ENCODE data around the gene TMEM252. TPM values are rescaled to one million over a fixed set of nuclear protein-coding genes. Genes with fewer than 3 reads are reported as not detected.

Gene TMEM252
- total and polyA plus RNA-seq, 5 donors from 2014 or later: not detected

DNA sequence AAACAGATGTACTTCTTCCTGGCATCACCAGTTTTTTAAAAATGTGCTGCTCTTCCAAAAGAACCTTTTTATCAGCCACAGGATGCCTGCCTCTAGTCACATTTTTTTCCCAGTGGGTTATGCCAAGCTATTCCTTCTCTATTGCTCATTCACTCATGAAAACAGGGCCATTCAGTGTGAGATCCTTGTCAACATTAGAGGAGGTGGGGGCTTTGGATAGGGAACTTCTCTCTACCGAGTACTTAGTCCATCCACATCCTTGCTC, 3.1 kb downstream of the TMEM252 start:
- Mint-ChIP-seq H3K4me3 (no peak overlapping the region), H3K36me3 (no peaks in the 10 kb centered on the region), H3K4me1 (no peaks in the 10 kb centered on the region), H3K9me3 (no peaks in the 10 kb centered on the region), H3K27me3 (peaks cover 27% of the 10 kb centered on the region), H3K27ac (no peak overlapping the region)
- H3K4me1 ChIP-seq (ENCODE audit: control insufficient read depth, insufficient read depth, low read length, poor library complexity, severe bottlenecking): no peaks in the 10 kb centered on the region
- H3K27me3 ChIP-seq (ENCODE audit: control insufficient read depth, insufficient read depth, low read length): no peaks in the 10 kb centered on the region
- ATAC-seq (ENCODE audit: low read depth in 2 of 2) (no peak), DNase-seq (no peak)
- H3K36me3 ChIP-seq (ENCODE audit: control insufficient read depth, insufficient read depth, low read length): no peaks in the 10 kb centered on the region
- no peak overlapping the region for H3K4me3 ChIP-seq (ENCODE audit: low read depth, low read length)
- H3K9me3 ChIP-seq (ENCODE audit: control insufficient read depth in 2 of 2, low read length in 2 of 2): no peaks in the 10 kb centered on the region
- H3K27ac ChIP-seq (ENCODE audit: insufficient read depth, low read length, poor library complexity, severe bottlenecking): no peak overlapping the region

DNA sequence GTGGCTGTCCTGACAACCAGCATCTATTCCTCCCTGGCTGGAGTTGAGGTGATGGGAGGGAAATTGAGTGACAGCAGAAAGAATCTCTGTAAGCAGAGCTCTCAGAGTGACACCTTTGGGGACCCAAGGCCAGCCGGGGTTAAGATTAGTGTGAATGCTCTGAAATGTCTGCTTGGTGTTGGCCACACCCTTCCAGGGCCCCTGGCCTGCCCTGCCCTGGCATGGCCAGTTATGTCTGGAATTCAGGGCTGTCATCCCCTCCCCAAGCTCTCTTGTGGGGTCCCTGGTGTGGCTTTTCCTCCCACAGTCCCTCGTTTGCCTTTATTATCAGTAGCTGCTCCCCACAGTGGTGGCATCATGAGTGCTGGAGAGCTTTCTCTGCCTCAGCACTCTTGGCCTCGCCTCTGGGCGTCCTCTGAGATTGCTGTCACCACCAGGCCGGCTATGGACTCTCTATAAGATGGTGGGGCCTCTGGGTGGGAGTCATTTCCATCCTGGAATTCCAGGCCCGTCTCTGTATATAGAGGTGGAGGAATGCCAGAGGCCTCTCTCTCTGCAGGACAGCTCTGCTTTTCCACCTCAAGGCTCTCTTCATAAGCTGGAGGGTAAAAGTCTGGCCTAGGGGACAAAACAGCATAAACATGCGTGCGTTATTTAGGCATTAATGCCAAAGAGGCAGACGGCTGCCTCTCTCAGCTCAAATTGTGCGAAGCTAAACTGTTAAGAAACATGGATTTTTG, 3.6 kb downstream of the TMEM252 start:
- Histone ChIP-seq H3K4me3 (ENCODE audit: low read depth, low read length) (no peak overlapping the region), H3K4me1 (ENCODE audit: control insufficient read depth, insufficient read depth, low read length, poor library complexity, severe bottlenecking) (no peaks in the 10 kb centered on the region), H3K27ac (ENCODE audit: insufficient read depth, low read length, poor library complexity, severe bottlenecking) (no peak overlapping the region), H3K9me3 (ENCODE audit: control insufficient read depth in 2 of 2, low read length in 2 of 2) (no peaks in the 10 kb centered on the region), H3K27me3 (ENCODE audit: control insufficient read depth, insufficient read depth, low read length) (no peaks in the 10 kb centered on the region), H3K36me3 (ENCODE audit: control insufficient read depth, insufficient read depth, low read length) (no peaks in the 10 kb centered on the region)
- no peaks in the 10 kb centered on the region for H3K4me1 Mint-ChIP-seq
- H3K27me3 Mint-ChIP-seq: peaks cover 27% of the 10 kb centered on the region
- H3K9me3 Mint-ChIP-seq: no peaks in the 10 kb centered on the region
- ATAC-seq (ENCODE audit: low read depth in 2 of 2): no peak
- no peak for DNase-seq
- H3K27ac Mint-ChIP-seq: no peak overlapping the region
- no peak overlapping the region for H3K4me3 Mint-ChIP-seq
- H3K36me3 Mint-ChIP-seq: no peaks in the 10 kb centered on the region

DNA sequence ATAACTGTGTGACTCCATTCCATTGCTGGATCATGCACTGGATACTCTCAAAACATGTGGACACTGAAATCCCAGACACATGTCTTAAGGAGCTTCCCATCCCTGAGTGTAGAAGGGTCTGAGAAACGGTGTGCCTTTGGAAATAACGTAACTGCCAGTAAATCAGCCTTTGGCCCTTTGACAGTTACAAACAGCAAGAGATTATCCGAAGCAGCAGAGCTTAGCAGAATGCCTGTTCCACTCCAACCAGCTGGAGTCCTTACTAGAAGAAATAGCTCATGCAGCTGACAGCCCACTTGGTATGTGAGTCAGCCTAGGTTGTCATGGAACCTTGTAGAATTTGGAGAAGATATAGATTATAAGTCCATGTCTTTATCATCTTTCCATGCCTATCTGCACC, 7.0 kb downstream of the TMEM252 start:
- Histone ChIP-seq H3K4me1 (ENCODE audit: control insufficient read depth, insufficient read depth, low read length, poor library complexity, severe bottlenecking) (no peaks in the 10 kb centered on the region), H3K4me3 (ENCODE audit: low read depth, low read length) (no peak overlapping the region), H3K9me3 (ENCODE audit: control insufficient read depth in 2 of 2, low read length in 2 of 2) (no peaks in the 10 kb centered on the region), H3K36me3 (ENCODE audit: control insufficient read depth, insufficient read depth, low read length) (no peaks in the 10 kb centered on the region), H3K27me3 (ENCODE audit: control insufficient read depth, insufficient read depth, low read length) (no peaks in the 10 kb centered on the region), H3K27ac (ENCODE audit: insufficient read depth, low read length, poor library complexity, severe bottlenecking) (no peak overlapping the region)
- DNase-seq: no peak
- Mint-ChIP-seq H3K9me3 (peaks cover 0 to 1% (median 0%) of the 10 kb centered on the region in 7 donors), H3K4me3 (no peak overlapping the region), H3K4me1 (no peaks in the 10 kb centered on the region), H3K27me3 (peaks cover 12% of the 10 kb centered on the region), H3K36me3 (no peaks in the 10 kb centered on the region), H3K27ac (no peak overlapping the region)
- no peak for ATAC-seq (ENCODE audit: low read depth in 2 of 2)

DNA sequence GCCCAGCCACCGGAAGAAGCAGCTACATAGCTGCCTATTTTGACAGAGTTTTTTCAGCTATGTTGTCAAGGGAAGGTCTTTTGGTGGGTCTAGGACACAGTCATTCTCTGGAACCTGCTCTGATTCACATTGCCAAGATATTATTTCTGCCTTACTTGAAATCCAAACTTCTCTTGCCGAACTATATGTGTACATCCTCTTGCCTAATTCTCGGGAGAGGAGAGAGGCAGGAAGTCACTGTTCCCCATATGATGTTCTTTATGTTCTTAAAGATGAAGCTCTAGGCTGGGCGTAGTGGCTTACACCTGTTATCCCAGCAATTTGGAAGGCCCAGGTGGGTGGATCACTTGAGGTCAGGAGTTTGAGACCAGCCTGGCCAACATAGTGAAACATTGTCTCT, 8.6 kb downstream of the TMEM252 start:
- Mint-ChIP-seq H3K4me1 (no peaks in the 10 kb centered on the region), H3K4me3 (no peak overlapping the region), H3K27me3 (peaks cover 6% of the 10 kb centered on the region), H3K36me3 (no peaks in the 10 kb centered on the region), H3K9me3 (peaks cover 0 to 1% (median 0%) of the 10 kb centered on the region in 7 donors), H3K27ac (no peak overlapping the region)
- ATAC-seq (ENCODE audit: low read depth in 2 of 2) (no peak), DNase-seq (no peak)
- no peaks in the 10 kb centered on the region for H3K4me1 ChIP-seq (ENCODE audit: control insufficient read depth, insufficient read depth, low read length, poor library complexity, severe bottlenecking)
- H3K4me3 ChIP-seq (ENCODE audit: low read depth, low read length): no peak overlapping the region
- H3K9me3 ChIP-seq (ENCODE audit: control insufficient read depth in 2 of 2, low read length in 2 of 2): no peaks in the 10 kb centered on the region
- H3K36me3 ChIP-seq (ENCODE audit: control insufficient read depth, insufficient read depth, low read length): no peaks in the 10 kb centered on the region
- H3K27ac ChIP-seq (ENCODE audit: insufficient read depth, low read length, poor library complexity, severe bottlenecking): no peak overlapping the region
- no peaks in the 10 kb centered on the region for H3K27me3 ChIP-seq (ENCODE audit: control insufficient read depth, insufficient read depth, low read length)

DNA sequence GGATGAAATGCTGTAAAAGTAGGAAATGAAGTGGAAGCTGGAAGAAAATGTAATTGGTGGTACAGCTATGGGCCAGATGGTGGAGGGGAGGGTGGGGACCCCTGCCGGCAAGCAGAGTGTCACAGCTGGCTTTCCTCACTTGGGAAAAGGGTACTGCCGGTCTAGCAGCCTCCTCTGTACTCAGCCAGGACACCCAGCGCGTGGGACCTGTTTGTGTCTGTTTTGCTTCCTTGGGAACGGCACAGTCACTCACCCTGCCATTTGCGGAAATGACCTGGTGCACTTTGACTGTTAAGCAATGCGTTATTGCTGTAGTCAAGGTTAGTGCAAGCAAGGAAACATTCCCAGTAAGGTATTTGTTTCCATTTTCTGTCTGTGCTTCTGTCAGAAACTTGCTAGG, 10.1 kb downstream of the TMEM252 start:
- H3K36me3 Mint-ChIP-seq: no peaks in the 10 kb centered on the region
- H3K4me1 Mint-ChIP-seq: no peaks in the 10 kb centered on the region
- ATAC-seq (ENCODE audit: low read depth in 2 of 2) (no peak), DNase-seq (no peak)
- Histone ChIP-seq H3K27me3 (ENCODE audit: control insufficient read depth, insufficient read depth, low read length) (no peaks in the 10 kb centered on the region), H3K36me3 (ENCODE audit: control insufficient read depth, insufficient read depth, low read length) (no peaks in the 10 kb centered on the region), H3K4me1 (ENCODE audit: control insufficient read depth, insufficient read depth, low read length, poor library complexity, severe bottlenecking) (no peaks in the 10 kb centered on the region), H3K4me3 (ENCODE audit: low read depth, low read length) (no peak overlapping the region), H3K27ac (ENCODE audit: insufficient read depth, low read length, poor library complexity, severe bottlenecking) (no peak overlapping the region), H3K9me3 (ENCODE audit: control insufficient read depth in 2 of 2, low read length in 2 of 2) (no peaks in the 10 kb centered on the region)
- H3K27me3 Mint-ChIP-seq: peaks cover 10% of the 10 kb centered on the region
- no peak overlapping the region for H3K4me3 Mint-ChIP-seq
- H3K27ac Mint-ChIP-seq: no peak overlapping the region
- H3K9me3 Mint-ChIP-seq: peaks cover 0 to 1% (median 0%) of the 10 kb centered on the region in 7 donors

DNA sequence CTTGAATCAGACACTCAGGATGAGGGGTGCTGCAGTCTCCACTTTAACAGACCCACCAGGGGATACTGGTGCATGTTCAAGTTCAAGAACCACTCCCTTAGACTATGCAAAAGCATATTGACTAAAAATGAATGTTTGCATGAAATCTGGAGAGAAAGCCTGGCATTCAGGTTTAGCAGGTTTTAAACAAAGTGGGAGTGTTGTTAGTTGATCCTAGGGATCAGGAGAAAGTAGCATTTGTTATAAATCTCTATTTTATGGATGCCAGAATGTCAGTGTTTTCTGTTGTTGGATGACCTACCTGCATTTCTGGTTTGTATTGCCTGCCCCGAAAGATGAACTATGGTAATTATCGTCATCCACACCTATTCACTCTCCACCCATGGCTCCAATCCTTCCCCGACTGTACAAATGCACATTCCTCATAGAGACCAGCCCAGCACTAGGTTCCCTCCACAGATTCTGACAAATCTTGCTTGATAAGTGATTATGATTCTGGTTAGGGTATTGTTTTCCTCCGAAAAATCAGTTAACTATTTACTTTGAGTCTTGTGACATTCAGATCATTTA, 17.2 kb downstream of the TMEM252 start:
- Mint-ChIP-seq H3K36me3 (no peaks in the 10 kb centered on the region), H3K9me3 (peaks cover 0 to 2% (median 0%) of the 10 kb centered on the region in 7 donors), H3K4me1 (no peaks in the 10 kb centered on the region), H3K4me3 (no peak overlapping the region), H3K27me3 (peaks cover 4% of the 10 kb centered on the region), H3K27ac (no peak overlapping the region)
- no peaks in the 10 kb centered on the region for H3K27me3 ChIP-seq (ENCODE audit: control insufficient read depth, insufficient read depth, low read length)
- H3K4me3 ChIP-seq (ENCODE audit: low read depth, low read length): no peak overlapping the region
- no peaks in the 10 kb centered on the region for H3K9me3 ChIP-seq (ENCODE audit: control insufficient read depth in 2 of 2, low read length in 2 of 2)
- no peak overlapping the region for H3K27ac ChIP-seq (ENCODE audit: insufficient read depth, low read length, poor library complexity, severe bottlenecking)
- ATAC-seq (ENCODE audit: low read depth in 2 of 2): no peak
- H3K36me3 ChIP-seq (ENCODE audit: control insufficient read depth, insufficient read depth, low read length): no peaks in the 10 kb centered on the region
- H3K4me1 ChIP-seq (ENCODE audit: control insufficient read depth, insufficient read depth, low read length, poor library complexity, severe bottlenecking): no peaks in the 10 kb centered on the region
- DNase-seq: no peak

DNA sequence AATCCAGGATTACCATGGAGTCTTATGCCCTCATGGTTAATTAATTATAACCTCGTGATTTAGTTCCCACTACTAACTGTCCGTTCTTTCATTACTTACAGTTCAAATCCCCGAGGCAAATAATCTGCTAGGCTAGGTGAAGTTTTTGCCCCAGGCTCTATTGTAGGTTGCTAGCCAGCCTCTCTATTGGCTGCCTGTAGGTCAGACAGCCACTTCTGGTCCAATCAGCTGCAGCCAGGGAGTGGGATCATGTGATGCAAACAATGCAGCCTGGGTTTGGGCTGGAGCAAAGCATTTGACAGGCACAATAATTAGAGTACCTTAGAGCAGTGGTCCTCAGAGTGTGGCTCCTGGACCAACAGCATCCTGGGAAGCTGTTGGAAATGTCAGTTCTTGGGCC, 17.7 kb downstream of the TMEM252 start:
- Histone ChIP-seq H3K36me3 (ENCODE audit: control insufficient read depth, insufficient read depth, low read length) (no peaks in the 10 kb centered on the region), H3K27ac (ENCODE audit: insufficient read depth, low read length, poor library complexity, severe bottlenecking) (no peak overlapping the region), H3K4me1 (ENCODE audit: control insufficient read depth, insufficient read depth, low read length, poor library complexity, severe bottlenecking) (no peaks in the 10 kb centered on the region), H3K4me3 (ENCODE audit: low read depth, low read length) (no peak overlapping the region), H3K9me3 (ENCODE audit: control insufficient read depth in 2 of 2, low read length in 2 of 2) (peaks cover 0 to 3% of the 10 kb centered on the region in 2 experiments), H3K27me3 (ENCODE audit: control insufficient read depth, insufficient read depth, low read length) (no peaks in the 10 kb centered on the region)
- Mint-ChIP-seq H3K4me1 (no peaks in the 10 kb centered on the region), H3K9me3 (peaks cover 0 to 6% (median 0%) of the 10 kb centered on the region in 7 donors), H3K27ac (no peak overlapping the region), H3K4me3 (no peak overlapping the region), H3K36me3 (no peaks in the 10 kb centered on the region), H3K27me3 (peaks cover 4% of the 10 kb centered on the region)
- no peak for DNase-seq
- ATAC-seq (ENCODE audit: low read depth in 2 of 2): no peak

DNA sequence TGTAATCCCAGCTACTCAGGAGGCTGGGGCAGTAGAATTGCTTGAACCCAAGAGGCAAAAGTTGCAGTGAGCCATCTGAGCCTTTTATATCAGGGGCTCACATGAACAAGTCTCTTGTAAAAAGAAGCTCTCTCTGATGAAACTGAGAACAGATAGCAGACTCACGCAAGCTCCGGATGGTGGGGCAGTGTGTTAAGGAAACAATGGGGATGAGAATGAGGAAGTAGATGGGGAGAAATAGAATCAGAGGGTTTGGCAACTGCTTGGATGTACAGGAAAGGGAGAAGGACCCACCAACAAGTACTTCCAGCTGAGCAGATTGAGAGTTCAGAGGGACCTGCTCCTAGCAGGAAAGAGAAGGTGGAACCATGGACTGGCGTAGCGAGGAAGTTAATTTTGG, 18.6 kb downstream of the TMEM252 start:
- Histone ChIP-seq H3K4me3 (ENCODE audit: low read depth, low read length) (no peak overlapping the region), H3K27me3 (ENCODE audit: control insufficient read depth, insufficient read depth, low read length) (no peaks in the 10 kb centered on the region), H3K9me3 (ENCODE audit: control insufficient read depth in 2 of 2, low read length in 2 of 2) (peaks cover 0 to 7% of the 10 kb centered on the region in 2 experiments), H3K4me1 (ENCODE audit: control insufficient read depth, insufficient read depth, low read length, poor library complexity, severe bottlenecking) (no peaks in the 10 kb centered on the region), H3K36me3 (ENCODE audit: control insufficient read depth, insufficient read depth, low read length) (no peaks in the 10 kb centered on the region), H3K27ac (ENCODE audit: insufficient read depth, low read length, poor library complexity, severe bottlenecking) (no peak overlapping the region)
- DNase-seq (no peak), ATAC-seq (ENCODE audit: low read depth in 2 of 2) (no peak)
- Mint-ChIP-seq H3K36me3 (no peaks in the 10 kb centered on the region), H3K4me3 (no peak overlapping the region), H3K4me1 (no peaks in the 10 kb centered on the region), H3K27me3 (peaks cover 4% of the 10 kb centered on the region), H3K9me3 (peaks cover 0 to 9% (median 0%) of the 10 kb centered on the region in 7 donors), H3K27ac (no peak overlapping the region)

All from CD4-positive, CD25-positive, alpha-beta regulatory T cell (primary cell).